SU-DHL-6 (cell line): ENCODE measurements around the gene PPP1CA.

Source experiments
- EZH2phosphoT487 ChIP-seq: fragments of 200-600 bp; sonication (generic), shearing (Covaris generic); conservative IDR thresholded peaks from 2 replicates; pipeline ENCODE4 v1.6.1; 2018; ENCODE audit warnings: mild to moderate bottlenecking, antibody characterized with exemption, low read length, moderate library complexity, mixed read lengths
- TF ChIP-seq, protein P1 (sequence below): fragments of 200-600 bp; sonication (generic); IDR thresholded peaks from one replicate; pipeline ENCODE4 v1.5.1; 2017; ENCODE audit warnings: antibody characterized with exemption, mild to moderate bottlenecking, low read length, moderate library complexity; ENCODE audit not compliant: insufficient read depth, poor library complexity, severe bottlenecking

DNA sequence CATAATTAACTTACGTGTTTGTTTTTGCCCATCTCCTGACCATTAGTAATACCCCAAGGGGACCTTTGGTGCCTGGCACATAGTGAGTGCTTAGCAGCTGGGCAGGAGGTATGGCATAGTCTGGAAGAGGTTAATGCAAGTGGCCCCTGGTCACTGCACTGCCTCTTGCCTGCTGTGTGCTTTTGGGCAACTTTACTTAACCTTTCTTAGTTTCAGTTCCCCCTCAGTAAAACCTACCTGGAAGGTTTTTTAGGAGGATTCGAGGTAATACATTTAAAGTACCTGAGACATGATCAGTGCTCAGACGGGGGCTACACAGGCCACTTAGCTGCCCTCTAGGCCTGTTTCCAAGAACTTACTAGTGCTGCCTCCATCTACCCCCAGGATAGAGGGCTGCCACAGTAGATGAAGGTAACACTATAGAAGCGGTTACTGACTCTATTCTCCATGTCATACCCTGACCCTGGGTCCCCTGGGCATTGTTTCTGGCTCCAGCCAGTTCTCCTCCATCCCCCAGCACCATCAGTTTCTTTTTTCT, 51.7 kb downstream of the PPP1CA start:
- TF ChIP-seq, protein P1, sequence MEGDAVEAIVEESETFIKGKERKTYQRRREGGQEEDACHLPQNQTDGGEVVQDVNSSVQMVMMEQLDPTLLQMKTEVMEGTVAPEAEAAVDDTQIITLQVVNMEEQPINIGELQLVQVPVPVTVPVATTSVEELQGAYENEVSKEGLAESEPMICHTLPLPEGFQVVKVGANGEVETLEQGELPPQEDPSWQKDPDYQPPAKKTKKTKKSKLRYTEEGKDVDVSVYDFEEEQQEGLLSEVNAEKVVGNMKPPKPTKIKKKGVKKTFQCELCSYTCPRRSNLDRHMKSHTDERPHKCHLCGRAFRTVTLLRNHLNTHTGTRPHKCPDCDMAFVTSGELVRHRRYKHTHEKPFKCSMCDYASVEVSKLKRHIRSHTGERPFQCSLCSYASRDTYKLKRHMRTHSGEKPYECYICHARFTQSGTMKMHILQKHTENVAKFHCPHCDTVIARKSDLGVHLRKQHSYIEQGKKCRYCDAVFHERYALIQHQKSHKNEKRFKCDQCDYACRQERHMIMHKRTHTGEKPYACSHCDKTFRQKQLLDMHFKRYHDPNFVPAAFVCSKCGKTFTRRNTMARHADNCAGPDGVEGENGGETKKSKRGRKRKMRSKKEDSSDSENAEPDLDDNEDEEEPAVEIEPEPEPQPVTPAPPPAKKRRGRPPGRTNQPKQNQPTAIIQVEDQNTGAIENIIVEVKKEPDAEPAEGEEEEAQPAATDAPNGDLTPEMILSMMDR, result no peak
- TF ChIP-seq EZH2phosphoT487, result no peak
